Fibroblast of peridontal ligament (primary cell): ENCODE data around the gene BMP10.
"Not testable (repeated sequence)": the region's sequence is repeated elsewhere in the genome, so short reads cannot be mapped to it uniquely, and the experiment has no call there.

Experiments
- DNase-seq: peaks from one replicate; pipeline ENCODE4 v3.0.0-alpha.2; 2010; ENCODE audit errors: extremely low read depth

The BMP10 gene

GRCh38 chr2:68895981-68896380 lies 24.8 kb upstream of the BMP10 start:
- not testable (repeated sequence) for DNase-seq

GRCh38 chr2:68889500-68889899 lies 18.3 kb upstream of the BMP10 start:
- no peak for DNase-seq

GRCh38 chr2:68889021-68889420 lies 17.8 kb upstream of the BMP10 start:
- DNase-seq = no peak

GRCh38 chr2:68888038-68888704 lies 17.0 kb upstream of the BMP10 start:
- DNase-seq = no peak

GRCh38 chr2:68885811-68886075 lies 14.5 kb upstream of the BMP10 start:
- no peak for DNase-seq

GRCh38 chr2:68885074-68885810 lies 14.0 kb upstream of the BMP10 start:
- DNase-seq = no peak

GRCh38 chr2:68880213-68880612 lies 9.0 kb upstream of the BMP10 start:
- DNase-seq = no peak

GRCh38 chr2:68879296-68879695 lies 8.1 kb upstream of the BMP10 start:
- DNase-seq = no peak

- peak; percentile 27 for DNase-seq
Observed at GRCh38 chr2:68878753-68879152, 7.6 kb upstream of the BMP10 start.

GRCh38 chr2:68878071-68878711 lies 7.0 kb upstream of the BMP10 start:
- DNase-seq = no peak

- DNase-seq = no peak
Observed at GRCh38 chr2:68877079-68877772, 6.0 kb upstream of the BMP10 start.

GRCh38 chr2:68870215-68870614 lies 982 bp downstream of the BMP10 start:
- no peak for DNase-seq

GRCh38 chr2:68865108-68865507 lies 6.1 kb downstream of the BMP10 start:
- DNase-seq = no peak

GRCh38 chr2:68863996-68864395 lies 7.2 kb downstream of the BMP10 start:
- no peak for DNase-seq

GRCh38 chr2:68862889-68863288 lies 8.3 kb downstream of the BMP10 start:
- DNase-seq = no peak

- DNase-seq = no peak
Observed at GRCh38 chr2:68861330-68861729, 9.9 kb downstream of the BMP10 start.

GRCh38 chr2:68860111-68860510 lies 11.1 kb downstream of the BMP10 start:
- DNase-seq = no peak

- no peak for DNase-seq
Observed at GRCh38 chr2:68857855-68858456, 13.2 kb downstream of the BMP10 start.

GRCh38 chr2:68857202-68857845 lies 13.9 kb downstream of the BMP10 start:
- no peak for DNase-seq

- DNase-seq = no peak
Observed at GRCh38 chr2:68855550-68855949, 15.6 kb downstream of the BMP10 start.

GRCh38 chr2:68854476-68854875 lies 16.7 kb downstream of the BMP10 start:
- no peak for DNase-seq

GRCh38 chr2:68853915-68854314 lies 17.3 kb downstream of the BMP10 start:
- no peak for DNase-seq
